GM12878 (cell line): ENCODE data around the gene TMEM217. TPM values are rescaled to one million over a fixed set of nuclear protein-coding genes. Genes with fewer than 3 reads are reported as not detected.
A peak's percentile ranks its signal among the peaks of the same experiment; 100 is the strongest.

Experiments
- ATAC-seq: fragments of 200-7000 bp; cut with Tn5 transposase; 3 replicates; pipeline ENCODE4 v1.9.1; 2020; ENCODE audit warnings: mild to moderate bottlenecking, moderate library complexity
- BruUV-seq: library from RNA; stranded (reverse); fragments of 400-500 nt; replicated peaks from 2 replicates; lab custom pipeline; 2021; lab: Mats Ljungman, UMichigan
- CTCF ChIA-PET: fragments of 300-600 bp; sonication (Branson Sonifier 250); formaldehyde crosslinking; extraction: SDS; loops from one replicate; lab custom pipeline; 2021; ENCODE audit warnings: inconsistent platforms; lab: Yijun Ruan, JAX
- POLR2A ChIA-PET: fragments of 350-600 bp; formaldehyde crosslinking; extraction: SDS; loops from one replicate; lab custom pipeline; 2021; ENCODE audit warnings: inconsistent platforms; lab: Charles Lee
- RAD21 ChIA-PET: fragments of 300-600 bp; sonication (Branson Sonifier 250); formaldehyde crosslinking; loops from one replicate; lab custom pipeline; 2023; ENCODE audit warnings: antibody characterized with exemption; ENCODE audit not compliant: unreplicated experiment; lab: Charles Lee
- SMC1A ChIA-PET: fragments of 300-600 bp; sonication (Branson Sonifier 250); formaldehyde crosslinking; loops from one replicate; lab custom pipeline; 2023; ENCODE audit not compliant: unreplicated experiment, uncharacterized antibody; lab: Charles Lee
- DNase-seq: peaks from one replicate; pipeline ENCODE4 v3.0.0-alpha.2; 2011; ENCODE audit warnings: low read depth, low spot score
- FAIRE-seq: peaks from 3 replicates; lab custom pipeline; 2011; peaks lifted over from hg19 to GRCh38; lab: Jason Lieb, UNC
- H2AFZ ChIP-seq: 2 replicates; pipeline ENCODE4 v1.6.0; 2011; ENCODE audit warnings: low read depth, low read length, control low read depth; ENCODE audit not compliant: control insufficient read depth
- H3K27ac ChIP-seq: 2 replicates; pipeline ENCODE4 v1.5.1; 2011; ENCODE audit warnings: control low read depth; ENCODE audit not compliant: control insufficient read depth, insufficient read depth
- H3K27me3 ChIP-seq, 2 experiments: replicated peaks in 1 of 2; 2 replicates each; pipeline versions ENCODE4 v1.6.0 to v1.6.1; 2011; ENCODE audit warnings: low read length in 1 of 2; ENCODE audit not compliant: control insufficient read depth in 2 of 2, insufficient read depth in 2 of 2
- H3K36me3 ChIP-seq, 2 experiments: 2 replicates each; pipeline ENCODE4 v1.5.1; 2011; ENCODE audit warnings: low read length in 1 of 2; ENCODE audit not compliant: control insufficient read depth in 2 of 2, insufficient read depth in 2 of 2
- H3K4me1 ChIP-seq: 2 replicates; pipeline ENCODE4 v1.6.1; 2011; ENCODE audit warnings: mild to moderate bottlenecking, low read length, moderate library complexity, mixed read lengths; ENCODE audit not compliant: control insufficient read depth, insufficient read depth
- H3K4me2 ChIP-seq: 2 replicates; pipeline ENCODE4 v1.6.0; 2011; ENCODE audit warnings: control low read depth; ENCODE audit not compliant: control insufficient read depth, insufficient read depth
- H3K4me3 ChIP-seq: fragments of 200-600 bp; sonication (generic); 2 replicates; pipeline ENCODE4 v1.5.1; 2016
- H3K79me2 ChIP-seq: 2 replicates; pipeline ENCODE4 v1.6.0; 2011; ENCODE audit warnings: low read length; ENCODE audit not compliant: control insufficient read depth, insufficient read depth
- H3K9ac ChIP-seq: 2 replicates; pipeline ENCODE4 v1.8.0; 2011; ENCODE audit warnings: low read length, control low read depth, mixed read lengths; ENCODE audit not compliant: control insufficient read depth, insufficient read depth
- H3K9me3 ChIP-seq: replicated peaks from 3 replicates; pipeline ENCODE4 v1.5.1; 2011; ENCODE audit warnings: mild to moderate bottlenecking, low read length; ENCODE audit not compliant: control insufficient read depth, insufficient read depth
- H4K20me1 ChIP-seq: 2 replicates; pipeline ENCODE4 v1.6.0; 2011; ENCODE audit not compliant: control insufficient read depth, insufficient read depth
- FOXK2 ChIP-seq: fragments of 450-650 bp; IDR thresholded peaks from 2 replicates; pipeline ENCODE4 v1.6.1; 2017; ENCODE audit warnings: mild to moderate bottlenecking, moderate library complexity
- HDAC6 ChIP-seq: fragments of 200-600 bp; sonication (generic); IDR thresholded peaks from one replicate; pipeline ENCODE4 v1.8.0; 2017; ENCODE audit warnings: antibody characterized with exemption; ENCODE audit not compliant: unreplicated experiment
- MEF2A ChIP-seq: IDR thresholded peaks from 2 replicates; pipeline ENCODE4 v1.6.1; 2011; ENCODE audit warnings: low read depth, mild to moderate bottlenecking, low read length, moderate library complexity; ENCODE audit not compliant: insufficient read depth
- MXI1 ChIP-seq: fragments of 150-350 bp; IDR thresholded peaks from 2 replicates; pipeline ENCODE4 v1.6.1; 2011; ENCODE audit warnings: low read depth, mild to moderate bottlenecking, inconsistent platforms, low read length, improper control_type of control experiment
- PAX5 ChIP-seq: IDR thresholded peaks from 2 replicates; pipeline ENCODE4 v1.6.1; 2011; ENCODE audit warnings: low read depth, low read length, borderline replicate concordance
- SIN3A ChIP-seq: IDR thresholded peaks from 2 replicates; pipeline ENCODE4 v1.6.1; 2012; ENCODE audit warnings: low read depth, low read length, improper control_type of control experiment
- SIX5 ChIP-seq: IDR thresholded peaks from 2 replicates; pipeline ENCODE4 v1.6.1; 2011; ENCODE audit warnings: mild to moderate bottlenecking, low read depth, low read length, moderate library complexity; ENCODE audit not compliant: severe bottlenecking
- SREBF1 ChIP-seq: IDR thresholded peaks from 2 replicates; pipeline ENCODE4 v1.6.1; 2012; ENCODE audit warnings: mild to moderate bottlenecking, low read length
- WRNIP1 ChIP-seq: IDR thresholded peaks from 2 replicates; pipeline ENCODE4 v1.6.1; 2011; ENCODE audit warnings: low read depth, low read length, improper control_type of control experiment, borderline replicate concordance
- YY1 ChIP-seq: IDR thresholded peaks from 2 replicates; pipeline ENCODE4 v1.6.1; 2011; ENCODE audit warnings: low read depth, mild to moderate bottlenecking, low read length
- ZNF217 ChIP-seq: fragments of 450-650 bp; IDR thresholded peaks from 2 replicates; pipeline ENCODE4 v1.6.1; 2017; ENCODE audit warnings: antibody characterized with exemption, mild to moderate bottlenecking
- WGBS: methylation state at CpG from one replicate; pipeline ENCODE4 v1.1.6; 2016; ENCODE audit warnings: low lambda C conversion rate; ENCODE audit not compliant: insufficient replicate concordance, insufficient coverage; ENCODE audit errors: missing lambda C conversion rate; 5-methylcytosine and 5-hydroxymethylcytosine counted together
- in situ Hi-C: fragments of 300-500 bp; cut with MboI; formaldehyde crosslinking; loops from 9 replicates; pipeline ENCODE4 v1.14.3; 2018; ENCODE audit warnings: mixed read lengths
- intact Hi-C: fragments of 100-400 bp; cut with micrococcal nuclease; formaldehyde crosslinking; loops from one replicate; pipeline ENCODE4 v1.14.2; 2022; ENCODE audit not compliant: unreplicated experiment
- polyA plus RNA-seq, 11 experiments: library from polyadenylated mRNA; depleted of rRNA in 4 of 11; unstranded in 6 of 11; stranded (reverse) in 5 of 11; fragments of >200 nt; fragmentation: Nextera tagmentation in 4 of 11; fragmentation: Illumina TruSeq in 1 of 11; extraction: Ambion mirVana in 4 of 11; extraction: Trizol in 1 of 11; gene quantifications; 1 replicate in 1 of 11; 2 replicates in 10 of 11; pipeline versions ENCODE4 v1.2.1 to v1.2.3, GENCODE V29; 2011 to 2016; ENCODE audit warnings: inconsistent platforms in 2 of 11, missing spikeins in 2 of 11, low read depth in 1 of 11
- total RNA-seq, 4 experiments: library from RNA; depleted of rRNA in 3 of 4; stranded (reverse); fragments of >200 nt in 3 of 4; fragmentation: Illumina TruSeq in 1 of 4; extraction: Trizol in 1 of 4; gene quantifications; 2 replicates each; pipeline versions ENCODE4 v1.2.1 to v1.2.3, GENCODE V29; 2013 to 2021
- TF ChIP-seq, protein P1 (sequence below): fragments of 450-650 bp; IDR thresholded peaks from 2 replicates; pipeline ENCODE4 v1.6.1; 2017; ENCODE audit warnings: mild to moderate bottlenecking
- TF ChIP-seq, protein P2 (sequence below): fragments of 450-650 bp; IDR thresholded peaks from 2 replicates; pipeline ENCODE4 v1.6.1; 2017; ENCODE audit warnings: mild to moderate bottlenecking, low read depth, inconsistent platforms; ENCODE audit not compliant: poor library complexity, severe bottlenecking

TMEM217 gene
- total and polyA plus RNA-seq, 10 of the 15 experiments (the other 5 are each of a cell fraction or from before 2014, with no cell fraction given) = 1.3 to 4.5 (median 2.3) TPM

DNA sequence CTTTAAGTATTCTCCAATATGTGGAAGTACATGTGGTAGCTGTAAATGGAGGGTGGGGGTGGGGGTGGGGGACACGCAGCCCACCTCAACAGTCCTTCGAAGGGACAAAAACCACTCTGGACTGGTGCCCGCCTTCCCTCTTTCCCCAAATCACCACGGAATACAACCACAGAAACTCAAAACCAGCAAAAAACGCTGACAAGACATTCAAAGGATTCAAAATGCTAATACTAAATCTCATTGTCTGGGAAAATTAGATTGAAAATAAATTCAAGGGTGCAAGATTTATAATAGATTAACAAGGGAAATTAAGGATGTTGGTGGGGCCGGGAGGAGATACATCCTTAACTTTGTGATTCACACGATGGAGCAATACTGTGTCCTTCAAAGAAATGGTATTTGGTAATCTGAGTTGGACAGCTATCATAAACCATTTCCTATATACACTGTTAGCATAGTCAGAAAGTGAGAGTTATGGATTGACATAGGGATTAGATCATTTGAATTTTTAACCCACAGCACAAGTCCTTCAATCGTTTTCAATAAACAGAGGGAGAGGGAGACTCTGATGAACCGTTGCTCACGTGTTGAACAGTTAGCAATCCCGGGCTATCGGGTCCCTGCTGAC is 1.1 kb downstream of the TMEM217 start:
- RAD21 ChIA-PET = interaction anchor here (1.3 to 1.7 kb wide), 3 partner anchors 14 to 85 kb away, joined by 5 to 6 read pairs (median 5); no protein-coding TSS in a partner anchor
- CTCF ChIA-PET = interaction anchor here (1.0 to 2.0 kb wide), 3 partner anchors 49 to 58 kb away, joined by 3 to 7 read pairs (median 5); no protein-coding TSS in a partner anchor
- TSS peak; percentile 53 for BruUV-seq
- Histone ChIP-seq H3K4me2 (peak overlapping the region; percentile 78), H3K9ac (no peak overlapping the region), H3K27me3 (no peaks in the 10 kb centered on the region), H3K4me3 (peak overlapping the region; percentile 84; the same call in 1 of the 2 replicates), H3K4me1 (peaks cover 11% of the 10 kb centered on the region), H2AFZ (peak overlapping the region; percentile 60), H3K9me3 (no peaks in the 10 kb centered on the region), H3K79me2 (peaks cover 35% of the 10 kb centered on the region)
- SMC1A ChIA-PET = interaction anchor here (1.1 to 1.5 kb wide), 6 partner anchors 8 to 86 kb away, joined by 3 to 5 read pairs (median 4); partner anchors contain the start of gene PIM1
- intact Hi-C loops = no loop called here
- ATAC-seq (no peak), DNase-seq (no peak), FAIRE-seq (no peak)
- WGBS = 59% methylated on average over 12 of the region's 12 CpGs
- TF ChIP-seq YY1 = no peak
- no peak for TF ChIP-seq ZNF217
- no peak for TF ChIP-seq MEF2A
- no peak for TF ChIP-seq SREBF1
- TF ChIP-seq FOXK2 = no peak
- TF ChIP-seq, protein P1, sequence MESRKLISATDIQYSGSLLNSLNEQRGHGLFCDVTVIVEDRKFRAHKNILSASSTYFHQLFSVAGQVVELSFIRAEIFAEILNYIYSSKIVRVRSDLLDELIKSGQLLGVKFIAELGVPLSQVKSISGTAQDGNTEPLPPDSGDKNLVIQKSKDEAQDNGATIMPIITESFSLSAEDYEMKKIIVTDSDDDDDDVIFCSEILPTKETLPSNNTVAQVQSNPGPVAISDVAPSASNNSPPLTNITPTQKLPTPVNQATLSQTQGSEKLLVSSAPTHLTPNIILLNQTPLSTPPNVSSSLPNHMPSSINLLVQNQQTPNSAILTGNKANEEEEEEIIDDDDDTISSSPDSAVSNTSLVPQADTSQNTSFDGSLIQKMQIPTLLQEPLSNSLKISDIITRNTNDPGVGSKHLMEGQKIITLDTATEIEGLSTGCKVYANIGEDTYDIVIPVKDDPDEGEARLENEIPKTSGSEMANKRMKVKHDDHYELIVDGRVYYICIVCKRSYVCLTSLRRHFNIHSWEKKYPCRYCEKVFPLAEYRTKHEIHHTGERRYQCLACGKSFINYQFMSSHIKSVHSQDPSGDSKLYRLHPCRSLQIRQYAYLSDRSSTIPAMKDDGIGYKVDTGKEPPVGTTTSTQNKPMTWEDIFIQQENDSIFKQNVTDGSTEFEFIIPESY = no peak
- no peak for TF ChIP-seq SIX5
- no peak for TF ChIP-seq MXI1
- TF ChIP-seq HDAC6 = no peak
- TF ChIP-seq, protein P2, sequence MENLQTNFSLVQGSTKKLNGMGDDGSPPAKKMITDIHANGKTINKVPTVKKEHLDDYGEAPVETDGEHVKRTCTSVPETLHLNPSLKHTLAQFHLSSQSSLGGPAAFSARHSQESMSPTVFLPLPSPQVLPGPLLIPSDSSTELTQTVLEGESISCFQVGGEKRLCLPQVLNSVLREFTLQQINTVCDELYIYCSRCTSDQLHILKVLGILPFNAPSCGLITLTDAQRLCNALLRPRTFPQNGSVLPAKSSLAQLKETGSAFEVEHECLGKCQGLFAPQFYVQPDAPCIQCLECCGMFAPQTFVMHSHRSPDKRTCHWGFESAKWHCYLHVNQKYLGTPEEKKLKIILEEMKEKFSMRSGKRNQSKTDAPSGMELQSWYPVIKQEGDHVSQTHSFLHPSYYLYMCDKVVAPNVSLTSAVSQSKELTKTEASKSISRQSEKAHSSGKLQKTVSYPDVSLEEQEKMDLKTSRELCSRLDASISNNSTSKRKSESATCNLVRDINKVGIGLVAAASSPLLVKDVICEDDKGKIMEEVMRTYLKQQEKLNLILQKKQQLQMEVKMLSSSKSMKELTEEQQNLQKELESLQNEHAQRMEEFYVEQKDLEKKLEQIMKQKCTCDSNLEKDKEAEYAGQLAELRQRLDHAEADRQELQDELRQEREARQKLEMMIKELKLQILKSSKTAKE = no peak
- no peak for TF ChIP-seq PAX5
- no peak for TF ChIP-seq WRNIP1
- TF ChIP-seq SIN3A = no peak
- TF ChIP-seq, all 136 proteins: peak for 0
- no peak overlapping the region for H3K27ac ChIP-seq
- H4K20me1 ChIP-seq = no peaks in the 10 kb centered on the region; the same call in 1 of the 2 replicates
- no peaks in the 10 kb centered on the region for H3K36me3 ChIP-seq
- POLR2A ChIA-PET = interaction anchor here (0.6 to 1.6 kb wide), 10 partner anchors 8 to 271 kb away, joined by 3 to 8 read pairs (median 4); partner anchors contain the start of gene MTCH1
- in situ Hi-C loops = no loop called here
